Activated T-cell treated with anti-CD3 and anti-CD28 coated beads for 4 hours (primary cell): ENCODE data around the gene MFNG.

Experiments
- DNase-seq: peaks from one replicate; pipeline ENCODE4 v3.0.0-alpha.2; 2020

Gene MFNG

DNA sequence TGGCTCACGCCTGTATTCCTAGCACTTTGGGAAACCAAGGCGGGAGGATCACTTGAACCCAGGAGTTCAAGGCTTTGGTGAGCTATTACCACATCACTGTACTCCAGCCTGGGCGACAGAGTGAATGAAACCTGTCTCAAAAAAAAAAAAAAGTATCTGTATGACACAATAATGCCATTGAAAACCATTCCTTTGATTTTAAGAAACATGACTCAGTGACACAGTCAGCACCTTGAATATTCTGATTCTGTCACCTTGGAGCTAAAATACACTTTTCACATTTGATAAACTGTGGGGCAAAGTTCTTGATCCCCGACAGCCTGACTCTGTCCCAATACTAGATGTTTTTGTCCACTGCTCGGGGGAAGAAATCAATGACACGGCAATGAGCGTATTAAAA lies 42.2 kb downstream of the MFNG start:
- no peak for DNase-seq

DNA sequence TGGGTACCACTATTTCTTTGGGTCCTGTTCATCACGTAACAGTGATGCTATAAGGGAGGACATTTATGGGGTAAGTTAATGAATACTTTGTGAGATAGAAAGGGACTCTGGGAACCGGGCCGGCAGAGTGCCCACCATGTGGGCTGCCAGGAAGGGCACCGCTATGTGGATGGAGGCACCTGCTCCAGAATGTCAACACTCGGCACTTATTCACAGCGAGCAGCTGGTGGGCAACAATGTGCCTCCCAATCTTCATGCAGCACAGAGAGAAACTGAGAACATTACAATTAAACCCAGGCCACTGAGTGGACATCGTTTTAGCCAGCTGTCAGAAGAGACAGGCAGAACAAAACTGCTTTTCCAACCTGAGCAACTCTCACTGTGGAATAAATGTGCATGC lies 43.1 kb downstream of the MFNG start:
- DNase-seq = no peak

DNA sequence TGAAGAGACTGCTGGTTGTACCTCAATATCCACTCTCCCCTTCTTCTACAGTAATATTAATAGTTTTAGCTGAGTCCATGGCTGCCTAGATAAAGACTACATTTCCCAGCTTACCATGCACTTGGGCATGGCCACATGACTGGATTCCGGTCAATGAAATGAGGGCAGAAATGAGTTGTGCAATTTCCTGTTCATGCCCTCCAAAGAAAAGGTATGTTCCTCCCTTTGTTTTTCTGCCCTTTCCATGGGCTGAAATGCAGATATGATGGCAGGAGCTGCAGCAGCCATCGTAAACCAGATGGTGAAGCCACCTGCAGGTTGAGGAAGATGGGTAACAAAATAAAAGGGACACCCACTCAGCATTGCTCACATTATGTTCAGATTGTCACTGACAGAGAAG lies 43.6 kb downstream of the MFNG start:
- DNase-seq = no peak

DNA sequence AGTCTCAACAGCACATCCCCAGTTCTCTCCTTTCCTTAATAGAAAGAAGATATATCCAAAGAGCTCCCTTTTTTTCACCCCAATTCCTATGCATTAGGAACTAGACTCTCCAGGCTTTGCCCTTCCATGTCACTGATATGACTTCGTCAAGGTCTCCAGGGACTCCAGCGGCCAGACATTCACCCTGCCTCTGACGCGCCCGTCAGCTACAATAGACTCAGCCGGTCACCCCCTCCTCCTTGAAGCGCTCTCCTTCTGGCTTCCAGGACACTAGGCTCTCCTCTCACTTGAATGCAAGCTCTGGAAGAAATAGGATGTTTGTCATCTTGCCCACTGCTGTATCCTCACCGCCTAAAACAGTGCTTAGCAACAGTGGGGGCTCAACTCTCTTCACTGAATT lies 44.0 kb downstream of the MFNG start:
- DNase-seq = no peak

DNA sequence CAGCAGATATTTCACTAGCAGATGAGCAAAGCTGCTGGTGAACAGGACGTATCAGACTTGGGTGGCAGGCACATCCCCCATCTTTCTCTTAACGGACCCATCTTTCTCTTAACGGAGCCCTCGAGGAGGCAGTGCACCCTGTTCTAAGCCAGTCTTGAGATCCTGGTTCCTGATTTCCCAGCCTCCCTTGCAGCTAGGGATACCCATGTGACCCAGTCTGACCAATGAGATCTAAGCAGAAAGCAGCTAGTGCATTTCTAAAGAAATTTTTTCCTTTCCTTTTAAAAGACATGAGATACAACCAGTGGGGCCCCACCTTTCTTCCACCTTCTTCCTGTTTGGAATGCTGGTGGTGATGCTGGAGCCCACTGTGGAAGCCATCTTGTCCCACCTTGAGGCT lies 45.3 kb downstream of the MFNG start:
- no peak for DNase-seq

DNA sequence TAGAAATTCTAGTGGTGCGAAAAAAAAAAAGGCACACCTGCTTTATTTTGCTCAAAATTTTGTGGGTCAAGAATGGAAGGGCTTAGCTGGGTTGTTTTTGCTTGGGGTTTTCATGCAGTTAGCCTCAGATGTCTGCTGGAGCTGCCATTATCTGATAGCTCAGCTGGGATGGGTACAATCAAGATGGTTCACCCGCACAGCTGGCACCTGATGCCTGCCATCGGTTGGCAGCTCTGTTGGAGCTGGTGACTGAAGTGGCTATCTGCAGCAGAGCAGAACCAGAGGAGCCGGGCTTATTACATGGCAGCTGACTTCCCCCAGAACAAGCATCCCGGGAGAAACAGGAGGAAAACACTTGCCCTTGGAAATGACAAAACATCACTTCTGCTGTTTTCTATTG lies 46.8 kb downstream of the MFNG start:
- no peak for DNase-seq

DNA sequence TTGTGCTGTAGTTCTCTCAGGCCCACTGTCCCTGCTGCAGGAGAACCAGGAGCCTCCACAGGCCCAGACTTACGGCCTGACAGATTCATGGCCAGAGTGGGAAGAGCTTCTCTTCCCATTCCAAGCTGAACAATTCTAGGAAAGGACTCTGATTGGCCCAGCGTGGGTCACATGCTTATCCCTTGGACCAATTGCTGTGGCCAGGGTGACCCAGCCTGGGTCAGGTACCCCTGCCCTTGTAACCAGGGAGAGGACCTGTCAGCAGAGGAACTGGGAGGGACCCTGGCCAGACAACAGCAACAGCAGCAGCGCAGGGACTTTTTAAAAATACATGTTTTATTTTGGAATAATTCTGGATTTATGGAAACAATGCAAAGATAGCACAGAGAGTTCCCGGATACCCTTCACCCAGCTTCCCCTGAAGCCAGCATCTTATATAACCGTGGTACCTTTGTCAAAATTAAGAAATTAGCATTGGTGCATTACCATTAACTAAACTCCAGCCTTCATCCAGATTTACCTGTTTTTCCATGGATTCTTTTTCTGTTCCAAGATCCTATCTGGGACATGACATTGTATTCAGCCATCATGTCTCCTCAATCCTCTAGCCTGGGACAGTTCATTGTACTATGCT lies 50.1 kb downstream of the MFNG start:
- no peak for DNase-seq

DNA sequence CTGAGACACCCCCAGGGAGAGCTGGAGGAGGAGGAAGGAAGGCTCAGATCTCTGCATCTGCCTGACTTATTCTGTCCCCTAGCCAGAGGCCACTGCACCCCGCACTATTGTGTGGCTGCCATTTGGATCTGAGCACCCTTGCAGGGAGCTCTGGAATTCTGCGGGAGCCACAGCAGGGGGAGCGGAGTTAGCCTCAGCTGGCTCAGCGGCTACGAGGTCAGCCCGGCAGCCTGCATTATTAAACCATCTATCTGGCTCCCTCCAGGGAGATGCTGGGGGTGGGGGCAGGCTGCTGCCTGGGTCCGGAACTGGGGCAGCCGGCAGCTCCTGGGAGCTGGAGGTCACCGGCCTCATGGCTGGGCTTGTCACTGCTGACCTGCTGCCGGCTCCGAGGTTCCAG lies 52.4 kb downstream of the MFNG start:
- DNase-seq = no peak

DNA sequence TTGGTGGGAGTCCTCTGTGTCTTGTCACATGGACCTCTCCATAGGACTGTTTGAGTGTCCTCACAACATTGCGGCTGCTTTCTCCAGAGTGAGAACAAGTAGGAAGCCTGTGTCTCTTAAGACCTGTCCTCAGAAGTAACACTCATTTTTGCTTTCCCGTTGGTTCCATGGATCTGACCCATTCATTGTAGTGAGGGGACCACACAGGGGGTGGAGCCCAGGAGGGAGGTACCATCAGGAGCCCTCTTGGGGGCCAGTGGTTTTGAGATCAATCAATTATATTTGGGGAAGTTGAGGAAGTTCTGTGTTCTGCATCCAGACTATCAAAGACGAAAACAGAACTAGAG lies 53.5 kb downstream of the MFNG start:
- DNase-seq = no peak

DNA sequence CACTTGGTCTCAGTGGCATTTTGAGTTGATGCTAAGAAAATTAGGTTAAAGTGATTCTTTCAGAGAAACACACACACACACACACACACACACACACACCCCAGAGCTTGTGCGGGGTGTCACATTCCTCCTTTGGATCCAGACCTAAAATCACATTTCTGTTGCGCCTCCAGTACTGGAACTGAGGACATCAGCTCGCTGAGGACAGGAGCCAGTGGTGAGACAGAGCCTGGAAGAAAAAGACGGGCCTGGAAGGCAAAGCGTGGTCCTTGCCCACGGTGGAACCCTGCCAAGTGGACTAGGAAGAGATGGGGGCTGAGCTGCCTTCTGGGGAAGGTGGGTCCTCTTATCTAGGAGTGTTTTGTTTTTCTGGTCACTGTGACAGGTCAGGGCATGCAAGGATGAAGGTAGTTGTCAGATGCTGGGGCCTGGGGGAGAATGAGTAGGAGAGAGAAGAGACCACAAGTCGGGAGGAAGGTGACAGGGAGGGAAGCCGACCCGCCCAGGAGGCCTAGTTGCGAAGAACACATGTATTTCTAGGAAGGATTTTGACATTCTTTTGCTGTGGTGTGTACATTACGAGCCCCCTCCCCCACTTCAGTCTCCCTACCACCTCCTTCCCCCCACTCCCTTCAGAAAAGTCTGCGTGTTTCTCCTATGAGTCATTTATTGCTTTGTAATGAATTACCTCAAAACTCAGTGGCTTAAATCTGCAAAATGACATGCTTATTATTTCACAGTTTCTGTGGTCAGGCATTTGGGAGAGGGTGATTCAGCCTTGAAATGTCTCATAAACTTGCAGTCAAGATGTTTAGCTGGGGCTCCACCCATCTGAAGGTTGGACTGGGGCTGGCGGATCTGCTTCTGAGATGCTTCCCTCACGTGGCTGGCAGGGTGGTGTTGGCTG lies 54.1 kb downstream of the MFNG start:
- no peak for DNase-seq

DNA sequence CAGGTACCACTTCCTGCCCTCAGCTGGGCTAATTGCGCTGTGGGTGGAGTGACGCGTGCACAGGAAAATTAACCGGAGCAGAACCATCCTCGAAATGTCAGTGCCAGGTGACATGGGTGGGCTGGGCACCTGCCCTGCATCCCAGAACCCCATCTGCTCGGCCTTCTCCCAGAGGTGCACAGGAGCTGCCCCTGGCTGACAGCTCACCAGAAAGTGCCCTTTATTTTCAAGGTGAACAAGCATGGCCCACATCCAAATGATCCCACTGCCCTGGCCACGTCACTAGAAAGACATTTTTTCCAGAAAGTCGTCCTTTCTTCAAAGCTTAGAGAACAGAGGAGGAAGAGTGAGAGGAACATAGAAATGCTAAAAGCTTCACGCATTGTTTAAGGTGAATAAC lies 54.8 kb downstream of the MFNG start:
- DNase-seq = no peak

DNA sequence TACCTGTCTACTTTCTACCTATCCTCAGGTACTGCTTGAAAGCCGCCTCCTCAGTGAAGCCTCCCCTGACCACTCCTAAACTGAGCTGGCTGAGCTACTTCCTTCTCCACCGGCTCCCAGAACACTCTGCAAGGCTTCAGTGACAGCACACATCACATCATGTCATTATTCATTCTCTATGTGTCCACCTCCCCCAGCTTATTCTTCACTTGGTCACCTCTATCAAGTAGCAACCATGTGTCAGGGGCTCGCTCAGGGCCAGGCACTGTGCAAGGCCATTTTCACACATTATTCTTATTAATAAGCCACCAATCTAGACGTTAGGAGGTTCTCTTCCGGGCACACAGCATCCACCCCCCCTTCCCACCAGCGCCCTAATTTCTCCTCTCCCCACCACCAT lies 55.2 kb downstream of the MFNG start:
- DNase-seq = no peak

DNA sequence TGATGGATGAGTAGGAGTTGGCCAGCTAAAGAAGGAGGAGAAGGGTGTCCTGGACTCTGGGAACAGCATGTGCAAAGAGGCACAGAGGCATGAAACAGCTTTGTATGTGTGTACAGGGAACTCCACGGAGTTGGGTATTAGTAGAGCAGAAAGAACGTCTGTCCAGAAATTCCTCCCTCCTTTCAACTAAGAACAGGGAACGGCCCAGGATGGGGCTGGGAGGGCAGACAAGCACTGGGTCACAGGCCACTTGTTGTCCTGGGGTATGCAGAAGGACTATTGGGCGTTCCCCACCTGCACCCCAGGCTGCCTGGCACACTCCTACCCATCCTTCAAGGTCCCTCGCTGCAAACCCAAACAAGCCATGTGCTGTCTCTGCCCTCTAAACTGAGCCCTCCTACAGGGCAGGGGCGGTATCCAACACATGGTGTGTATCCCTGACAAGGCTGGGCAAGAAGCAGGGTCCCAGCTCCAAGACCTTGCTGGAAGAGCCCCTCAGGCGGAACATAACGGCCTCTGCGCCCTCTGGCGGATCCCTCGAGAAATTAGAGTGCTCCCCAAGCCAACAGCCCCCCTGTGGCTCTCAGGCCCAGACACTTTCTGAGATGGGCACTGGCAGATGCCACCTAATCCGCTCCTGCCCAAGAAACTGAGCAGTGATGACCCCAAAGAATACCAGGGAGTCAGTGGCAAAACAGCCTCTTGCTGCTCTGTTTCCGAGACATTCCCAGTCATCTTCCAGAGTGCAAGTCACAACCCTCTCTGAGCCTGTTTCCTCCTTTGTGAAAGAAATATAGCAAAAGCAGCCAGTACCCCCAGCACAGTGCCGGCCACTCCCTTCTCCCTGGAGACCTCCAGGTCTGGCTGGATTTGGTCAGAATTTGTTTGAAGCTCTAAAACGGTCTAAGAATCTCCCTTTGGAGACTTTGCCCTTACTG lies 57.3 kb downstream of the MFNG start:
- DNase-seq = peak; percentile 41

DNA sequence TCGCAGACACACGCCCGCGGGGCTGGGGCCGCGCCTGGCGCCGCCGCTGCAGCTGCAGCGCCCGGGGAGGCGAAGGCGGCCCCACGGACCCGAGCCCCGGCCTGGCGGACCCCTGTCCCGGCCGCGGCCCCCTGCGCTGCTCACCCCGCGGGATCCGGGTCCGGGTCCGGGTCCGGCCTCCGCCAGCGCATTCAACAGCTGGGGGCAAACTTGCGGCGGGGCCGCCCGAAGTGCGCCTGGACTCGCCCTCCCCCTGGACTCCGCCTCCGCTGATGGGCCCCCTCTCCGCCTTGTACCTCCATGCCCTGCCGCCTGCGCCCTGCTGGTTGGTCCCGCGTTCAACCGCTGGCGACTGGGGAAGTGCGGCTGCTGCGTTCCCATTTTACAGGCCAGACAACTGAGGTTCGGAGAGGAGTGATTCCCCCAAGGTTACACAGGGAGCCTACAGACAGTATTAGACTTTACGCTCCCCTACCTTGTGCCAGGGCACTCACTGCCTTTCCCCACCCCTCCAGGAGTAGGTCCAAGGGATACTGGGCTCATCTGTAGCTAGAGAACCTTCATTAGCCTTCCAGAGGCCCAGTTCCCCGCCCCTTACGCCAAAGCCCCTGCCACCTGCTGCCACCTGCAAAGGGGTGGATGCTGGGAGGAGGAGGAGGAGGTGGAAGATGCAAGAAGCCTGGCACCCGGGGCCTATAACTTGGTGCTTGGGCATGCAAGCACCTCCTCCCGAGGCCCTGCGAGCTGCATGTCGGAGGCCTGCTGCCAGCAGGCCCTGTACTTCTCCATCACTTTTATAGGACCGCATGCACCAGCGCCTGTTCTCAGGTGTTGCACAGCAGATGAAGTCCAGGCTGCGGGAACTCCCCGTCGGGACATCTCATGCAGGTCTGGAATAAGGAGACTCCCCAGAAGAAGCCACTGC lies 58.2 kb downstream of the MFNG start:
- DNase-seq = no peak

DNA sequence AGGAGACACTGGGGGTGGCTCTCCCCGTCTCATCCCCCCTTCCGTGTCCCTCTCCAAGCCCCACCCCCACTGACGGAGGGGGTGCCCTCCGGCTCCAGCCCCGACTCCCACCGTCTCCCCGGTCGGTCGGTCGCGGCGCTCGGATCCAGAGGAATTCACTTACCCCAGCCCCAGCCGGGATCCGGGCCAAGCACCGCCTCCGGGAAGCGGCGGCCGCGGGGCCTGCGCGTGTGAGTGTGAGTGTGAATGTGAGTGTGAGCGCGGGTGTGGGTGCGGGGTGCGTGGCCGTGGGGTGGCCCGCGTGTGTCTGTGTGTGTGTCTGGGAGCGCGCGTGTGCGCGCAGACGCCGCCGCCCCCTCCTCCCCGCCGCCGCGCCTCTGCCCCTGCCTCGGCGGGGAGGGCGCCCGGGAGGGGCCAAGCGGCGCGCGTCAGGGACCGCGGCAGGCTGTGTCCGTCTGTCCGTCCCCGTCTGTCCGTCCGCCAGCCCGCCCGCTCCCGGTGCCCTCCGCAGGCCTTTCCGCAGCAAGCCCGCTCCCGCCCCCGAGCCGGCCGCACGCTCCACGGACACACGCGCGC lies 59.0 kb downstream of the MFNG start, which contains the start of gene ELFN2:
Gene ELFN2 (minus strand): TSS at position 345 of the 576 bp plus-strand sequence. CDS start 51,945 bp downstream, outside the sequence.
- no peak for DNase-seq

DNA sequence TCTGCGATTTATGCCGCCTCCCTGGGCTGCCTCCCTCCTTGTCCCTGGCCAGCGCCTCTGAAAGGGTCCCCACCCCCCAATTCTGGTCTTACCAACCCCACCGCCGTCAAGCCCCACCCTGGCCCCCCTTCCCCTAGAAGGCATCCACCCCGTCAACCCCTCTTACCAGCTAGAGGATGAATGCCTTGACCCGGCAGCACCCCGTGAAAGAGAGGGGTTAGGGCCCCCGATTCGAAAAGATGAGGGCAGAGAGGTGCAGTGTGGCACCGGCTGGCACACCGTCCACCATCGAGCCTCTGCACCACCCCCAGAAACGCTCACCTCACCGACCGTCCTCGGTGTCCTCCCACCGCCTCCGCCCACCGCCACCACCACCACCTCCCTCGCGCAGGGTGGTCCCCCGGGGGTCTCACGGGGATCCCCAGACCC lies 59.5 kb downstream of the MFNG start:
- DNase-seq = no peak

DNA sequence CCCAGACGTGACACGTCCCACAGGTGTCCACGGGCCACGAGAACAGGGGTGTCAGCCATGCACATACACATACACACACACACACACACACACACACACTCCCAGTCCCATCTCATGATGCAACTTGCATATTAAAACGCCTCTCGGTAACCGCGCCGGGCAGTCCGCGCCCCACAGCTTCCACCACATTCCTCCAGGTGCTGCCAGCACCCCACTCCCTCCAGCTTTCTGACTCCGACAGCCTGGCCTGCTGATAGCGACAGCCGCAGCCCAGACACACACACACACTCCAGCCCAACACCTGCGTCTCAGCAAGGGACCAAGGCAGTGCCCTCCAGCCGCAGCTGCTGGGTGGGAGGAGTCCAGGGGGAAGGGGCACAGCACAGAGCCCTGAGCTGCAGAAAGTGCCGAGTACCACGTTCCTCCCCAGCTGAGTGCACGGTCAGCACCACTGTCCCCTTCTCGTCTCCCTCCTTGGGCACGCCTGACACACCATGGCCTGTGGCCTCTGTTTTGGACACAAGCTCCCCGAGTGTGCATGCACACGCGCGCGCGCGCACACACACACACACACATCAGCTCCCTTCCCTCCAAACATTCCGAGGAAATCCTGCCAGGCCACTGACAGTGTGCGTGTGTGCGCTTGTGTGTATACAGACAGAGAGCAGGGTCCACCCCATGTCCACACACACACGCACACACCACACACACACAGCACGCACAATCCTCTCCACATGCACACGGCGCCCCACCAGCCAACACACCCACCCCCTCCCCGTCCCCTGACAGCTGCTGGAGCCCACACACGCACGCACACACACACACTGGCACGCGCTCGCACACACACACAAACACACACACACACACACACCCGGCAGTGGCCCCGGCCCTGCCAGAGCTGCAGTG lies 60.1 kb downstream of the MFNG start:
- no peak for DNase-seq

DNA sequence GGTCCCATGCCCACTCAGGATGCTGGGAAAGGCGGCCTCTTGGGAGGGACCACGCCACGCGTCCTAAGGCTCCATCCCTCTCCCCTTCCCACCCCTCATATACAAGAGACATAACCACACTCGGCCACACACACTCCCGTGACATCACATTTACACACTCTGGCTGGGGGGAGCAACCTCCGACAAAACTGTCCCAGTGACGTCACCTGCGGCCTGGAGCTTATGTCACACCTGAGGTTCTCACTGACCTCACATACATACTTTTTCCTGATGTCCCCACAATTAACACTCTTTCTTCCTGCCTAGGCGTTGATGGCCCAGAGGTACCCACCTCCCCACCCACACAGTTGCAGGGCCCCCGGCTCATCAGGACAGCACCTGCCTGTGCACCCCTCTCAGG lies 60.8 kb downstream of the MFNG start:
- DNase-seq = no peak

DNA sequence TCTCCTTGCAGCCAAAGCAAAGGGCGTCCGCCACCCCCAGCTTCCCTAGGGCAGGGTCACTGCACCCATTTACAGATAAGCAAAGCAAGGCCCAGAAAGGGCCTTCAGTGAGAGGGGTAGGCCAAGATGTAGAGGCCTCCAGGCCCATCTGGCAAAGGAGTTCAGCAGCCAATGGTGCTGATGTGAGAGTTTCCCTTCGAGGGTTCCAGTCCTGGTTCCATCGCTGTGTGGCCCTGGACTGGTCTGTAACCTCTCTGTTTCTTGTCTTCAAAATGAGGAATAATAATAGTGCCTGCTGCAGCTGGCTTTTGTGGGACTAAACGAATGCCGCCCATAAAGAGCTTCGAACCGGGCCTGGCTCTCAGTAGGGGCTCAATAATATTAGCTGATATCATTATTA lies 62.9 kb downstream of the MFNG start:
- no peak for DNase-seq

DNA sequence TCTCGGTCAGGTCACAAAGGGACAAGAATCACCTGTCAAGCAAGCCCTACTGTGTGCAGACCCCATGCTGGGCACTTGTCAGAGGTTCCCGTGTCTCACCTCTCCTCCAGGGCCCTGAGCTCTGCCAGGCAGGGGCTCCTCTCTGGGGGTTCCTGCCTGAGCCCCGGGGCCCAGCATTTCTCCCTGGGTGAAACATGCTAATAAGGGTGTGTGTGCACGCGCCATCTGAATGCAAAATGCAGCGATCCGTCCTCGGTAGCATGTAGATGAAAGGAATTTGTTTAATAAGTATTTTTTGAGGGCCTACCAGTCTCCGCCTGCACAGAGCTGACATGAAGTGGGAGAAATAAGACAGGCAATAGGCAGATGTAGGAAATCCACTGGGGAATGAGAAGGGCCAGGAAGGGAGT lies 64.7 kb downstream of the MFNG start:
- DNase-seq = no peak
